Erythroblast (primary cell): ENCODE measurements around the gene MGAT5B.

Experiments used
- GATA1 ChIP-seq: IDR thresholded peaks from 2 replicates; pipeline ENCODE4 v1.6.1; 2011; ENCODE audit warnings: low read depth, mild to moderate bottlenecking, control low read depth, low read length, moderate library complexity
- POLR2A ChIP-seq: IDR thresholded peaks from 2 replicates; pipeline ENCODE4 v1.6.1; 2011; ENCODE audit warnings: mild to moderate bottlenecking, low read length

DNA sequence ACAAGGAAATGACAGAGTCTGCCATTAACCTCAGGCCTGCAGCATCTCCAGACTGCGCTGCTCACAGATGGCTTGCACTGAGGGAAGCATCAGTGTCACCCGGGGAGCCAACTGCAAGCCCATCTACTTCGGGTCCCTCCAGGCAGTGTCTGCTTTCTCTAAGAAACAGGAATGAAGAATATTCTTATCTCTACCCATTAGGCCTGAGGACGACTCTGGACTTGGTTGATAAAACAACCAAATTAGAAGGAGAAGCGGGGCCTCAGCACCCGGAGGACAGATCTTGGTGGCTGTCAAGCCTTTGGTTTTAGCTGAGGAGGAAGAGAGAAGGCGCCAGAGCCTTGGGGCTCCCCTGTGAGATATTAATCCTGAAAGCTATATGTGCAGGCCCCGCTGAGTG is 19.5 kb upstream of the MGAT5B start:
- TF ChIP-seq POLR2A (peak; percentile 36), GATA1 (peak; percentile 36)
